ENCODE data around the gene PAPPA2.

GRCh38 chr1:176479971-176480370 lies 17.0 kb downstream of the PAPPA2 start:
- no peak for TF ChIP-seq POLR2A (IDR thresholded peaks at IDR 0.05)
- TF ChIP-seq CTCF (IDR thresholded peaks at IDR 0.05): no peak
- TF ChIP-seq POLR2AphosphoS5 (IDR thresholded peaks at IDR 0.05): no peak

All from breast epithelium (tissue), 3 donors.